Right kidney (tissue), 1 donor: ENCODE results near the gene IQGAP3.
"Not testable (repeated sequence)": the region's sequence is repeated elsewhere in the genome, so short reads cannot be mapped to it uniquely, and the experiment has no call there.

Experiments used
- DNase-seq: peaks from one replicate; pipeline ENCODE4 v3.0.0-alpha.2; 2016

Gene IQGAP3

GRCh38 chr1:156572663-156573018, 276 bp upstream of the IQGAP3 start:
- no peak for DNase-seq

GRCh38 chr1:156571261-156571852, 1.0 kb downstream of the IQGAP3 start:
- DNase-seq: no peak

GRCh38 chr1:156566436-156566835, 5.9 kb downstream of the IQGAP3 start:
- no peak for DNase-seq

- DNase-seq: no peak
These were observed 6.8 kb downstream of the IQGAP3 start for GRCh38 chr1:156565519-156565918.

- no peak for DNase-seq
These were observed 11.7 kb downstream of the IQGAP3 start for GRCh38 chr1:156560585-156561163.

- no peak for DNase-seq
These were observed 12.5 kb downstream of the IQGAP3 start for GRCh38 chr1:156559797-156560385.

GRCh38 chr1:156559086-156559796, 13.1 kb downstream of the IQGAP3 start:
- DNase-seq: no peak

GRCh38 chr1:156556354-156556753, 16.0 kb downstream of the IQGAP3 start:
- no peak for DNase-seq

GRCh38 chr1:156555715-156556114, 16.6 kb downstream of the IQGAP3 start:
- DNase-seq: no peak

- no peak for DNase-seq
These were observed 17.4 kb downstream of the IQGAP3 start for GRCh38 chr1:156554971-156555370.

GRCh38 chr1:156553860-156554485, 18.4 kb downstream of the IQGAP3 start:
- DNase-seq: no peak

- not testable (repeated sequence) for DNase-seq
These were observed 19.4 kb downstream of the IQGAP3 start for GRCh38 chr1:156552937-156553336.

GRCh38 chr1:156552518-156552917, 19.8 kb downstream of the IQGAP3 start:
- DNase-seq: no peak

GRCh38 chr1:156551869-156552268, 20.5 kb downstream of the IQGAP3 start:
- no peak for DNase-seq

GRCh38 chr1:156551066-156551643, 21.2 kb downstream of the IQGAP3 start:
- no peak for DNase-seq

GRCh38 chr1:156550346-156550745, 22.0 kb downstream of the IQGAP3 start:
- no peak for DNase-seq

GRCh38 chr1:156549831-156550230, 22.5 kb downstream of the IQGAP3 start:
- DNase-seq: no peak

GRCh38 chr1:156549390-156549789, 23.0 kb downstream of the IQGAP3 start:
- DNase-seq: no peak

GRCh38 chr1:156547982-156548381, 24.4 kb downstream of the IQGAP3 start:
- DNase-seq: no peak

- no peak for DNase-seq
These were observed 24.9 kb downstream of the IQGAP3 start for GRCh38 chr1:156547434-156547833.

- DNase-seq: no peak
These were observed 26.1 kb downstream of the IQGAP3 start for GRCh38 chr1:156546267-156546666.

- DNase-seq: no peak
These were observed 27.7 kb downstream of the IQGAP3 start for GRCh38 chr1:156544592-156545102.

- no peak for DNase-seq
These were observed 29.3 kb downstream of the IQGAP3 start for GRCh38 chr1:156543066-156543465.
